ENCODE data around the gene BLOC1S5. TPM values are rescaled to one million over a fixed set of nuclear protein-coding genes. Genes with fewer than 3 reads are reported as not detected.

BLOC1S5 gene
- total and polyA plus RNA-seq, 8 donors, result 0.29 to 31.2 (median 7.2) TPM

GRCh38 chr6:8073758-8074157 is 9.6 kb upstream of the BLOC1S5 start:
- intact Hi-C loops (cut with DNase I; ENCODE audit: low total_unique reads), result no loop called here

GRCh38 chr6:8070718-8071117 is 6.5 kb upstream of the BLOC1S5 start:
- TF ChIP-seq POLR2AphosphoS5 (IDR thresholded peaks at IDR 0.05) (no peak), EP300 (IDR thresholded peaks at IDR 0.05) (no peak), CTCF (IDR thresholded peaks at IDR 0.05) (no peak), POLR2A (IDR thresholded peaks at IDR 0.05) (no peak)
- WGBS, 5 donors, result 90 to 94% (median 91%) methylated on average over 8 of the region's 8 CpGs
- H3K4me3 ChIP-seq, result no peak overlapping the region

More at GRCh38 chr6:8073758-8074157, 9.6 kb upstream of the BLOC1S5 start:
- Histone ChIP-seq H3K4me1 (no peaks in the 10 kb centered on the region), H3K27ac (no peak overlapping the region), H3K27me3 (no peaks in the 10 kb centered on the region), H3K36me3 (peaks cover 0 to 3% (median 0%) of the 10 kb centered on the region in 4 donors), H3K9me3 (no peaks in the 10 kb centered on the region), H3K4me3 (no peak overlapping the region)
- WGBS, 5 donors, result 51 to 85% (median 82%) methylated on average over 3 of the region's 3 CpGs
- no peak for TF ChIP-seq POLR2AphosphoS5 (IDR thresholded peaks at IDR 0.05)
- TF ChIP-seq POLR2A (IDR thresholded peaks at IDR 0.05), result no peak
- no peak for TF ChIP-seq EP300 (IDR thresholded peaks at IDR 0.05)
- TF ChIP-seq CTCF (IDR thresholded peaks at IDR 0.05), result no peak
- DNase-seq, result no peak

GRCh38 chr6:8069631-8070284 is 5.6 kb upstream of the BLOC1S5 start:
- no peak for TF ChIP-seq CTCF (IDR thresholded peaks at IDR 0.05)
- TF ChIP-seq POLR2AphosphoS5 (IDR thresholded peaks at IDR 0.05), result no peak
- no peak for TF ChIP-seq EP300 (IDR thresholded peaks at IDR 0.05)
- TF ChIP-seq POLR2A (IDR thresholded peaks at IDR 0.05), result no peak
- H3K27me3 ChIP-seq, result no peaks in the 10 kb centered on the region
- DNase-seq, result no peak
- intact Hi-C loops (cut with DNase I; ENCODE audit: low total_unique reads), result no loop called here
- H3K4me3 ChIP-seq, result no peak overlapping the region
- no peaks in the 10 kb centered on the region for H3K9me3 ChIP-seq
- 70 to 82% (median 79%) methylated on average over 3 of the region's 3 CpGs for WGBS, 5 donors
- H3K4me1 ChIP-seq, result peaks cover 0 to 6% (median 4%) of the 10 kb centered on the region in 4 donors
- no peaks in the 10 kb centered on the region for H3K36me3 ChIP-seq
- H3K27ac ChIP-seq, result no peak overlapping the region

More at GRCh38 chr6:8070718-8071117, 6.5 kb upstream of the BLOC1S5 start:
- H3K9me3 ChIP-seq, result no peaks in the 10 kb centered on the region
- no peaks in the 10 kb centered on the region for H3K4me1 ChIP-seq
- intact Hi-C loops (cut with DNase I; ENCODE audit: low total_unique reads), result no loop called here
- no peaks in the 10 kb centered on the region for H3K36me3 ChIP-seq
- DNase-seq, result no peak
- H3K27ac ChIP-seq, result no peak overlapping the region
- no peaks in the 10 kb centered on the region for H3K27me3 ChIP-seq

GRCh38 chr6:8069151-8069550 is 5.0 kb upstream of the BLOC1S5 start:
- Histone ChIP-seq H3K9me3 (no peaks in the 10 kb centered on the region), H3K4me1 (peaks cover 0 to 8% (median 6%) of the 10 kb centered on the region in 4 donors), H3K27ac (no peak overlapping the region), H3K36me3 (no peaks in the 10 kb centered on the region), H3K27me3 (no peaks in the 10 kb centered on the region), H3K4me3 (no peak overlapping the region)
- 78 to 84% (median 82%) methylated on average over 4 of the region's 4 CpGs for WGBS, 5 donors
- TF ChIP-seq CTCF (IDR thresholded peaks at IDR 0.05), result no peak
- no peak for TF ChIP-seq POLR2AphosphoS5 (IDR thresholded peaks at IDR 0.05)
- TF ChIP-seq POLR2A (IDR thresholded peaks at IDR 0.05), result no peak
- TF ChIP-seq EP300 (IDR thresholded peaks at IDR 0.05), result no peak
- intact Hi-C loops (cut with DNase I; ENCODE audit: low total_unique reads), result no loop called here
- DNase-seq, result no peak

All from stomach (tissue), 9 donors.